RWPE2 (cell line): ENCODE data around the gene PPIG.

ENCODE experiments used
- ATAC-seq: fragments of 200-7000 bp; cut with Tn5 transposase; 3 replicates; pipeline ENCODE4 v1.9.1; 2021; ENCODE audit warnings: low read depth
- DNase-seq: peaks from one replicate; pipeline ENCODE4 v3.0.0-alpha.2; 2020; ENCODE audit warnings: low spot score
- H3K27ac ChIP-seq: fragments of 450-650 bp; 2 replicates; pipeline ENCODE4 v1.5.1; 2017; ENCODE audit warnings: mild to moderate bottlenecking; ENCODE audit not compliant: poor library complexity, severe bottlenecking
- H3K27me3 ChIP-seq: fragments of 250-450 bp; sonication (Bioruptor Pico); 2 replicates; pipeline ENCODE4 v1.5.1; 2021; ENCODE audit warnings: mild to moderate bottlenecking, moderate library complexity; ENCODE audit not compliant: insufficient read depth, poor library complexity, severe bottlenecking
- H3K36me3 ChIP-seq: fragments of 250-450 bp; sonication (Bioruptor Pico); 2 replicates; pipeline ENCODE4 v1.5.1; 2020; ENCODE audit warnings: low read depth, mild to moderate bottlenecking, moderate library complexity
- H3K4me1 ChIP-seq: fragments of 250-450 bp; sonication (Bioruptor Pico); 2 replicates; pipeline ENCODE4 v1.5.1; 2021; ENCODE audit warnings: mild to moderate bottlenecking, moderate library complexity; ENCODE audit not compliant: insufficient read depth, poor library complexity, severe bottlenecking
- H3K4me3 ChIP-seq: fragments of 250-450 bp; sonication (Bioruptor Pico); 2 replicates; pipeline ENCODE4 v1.5.1; 2021; ENCODE audit warnings: mild to moderate bottlenecking, moderate library complexity; ENCODE audit not compliant: severe bottlenecking
- H3K9me3 ChIP-seq: fragments of 250-450 bp; sonication (Bioruptor Pico); 2 replicates; pipeline ENCODE4 v1.5.1; 2021; ENCODE audit warnings: mild to moderate bottlenecking, moderate library complexity; ENCODE audit not compliant: severe bottlenecking
- TF ChIP-seq, protein P1 (sequence below): fragments of 450-650 bp; IDR thresholded peaks from one replicate; pipeline ENCODE4 v1.5.1; 2017; ENCODE audit warnings: mild to moderate bottlenecking, moderate library complexity; ENCODE audit not compliant: poor library complexity, severe bottlenecking

PPIG gene

GRCh38 chr2:169673921-169674320 is 89.8 kb downstream of the PPIG start:
- no peak overlapping the region for H3K27ac ChIP-seq
- H3K9me3 ChIP-seq = no peaks in the 10 kb centered on the region
- no peaks in the 10 kb centered on the region for H3K4me1 ChIP-seq
- no peaks in the 10 kb centered on the region for H3K27me3 ChIP-seq
- TF ChIP-seq, protein P1, sequence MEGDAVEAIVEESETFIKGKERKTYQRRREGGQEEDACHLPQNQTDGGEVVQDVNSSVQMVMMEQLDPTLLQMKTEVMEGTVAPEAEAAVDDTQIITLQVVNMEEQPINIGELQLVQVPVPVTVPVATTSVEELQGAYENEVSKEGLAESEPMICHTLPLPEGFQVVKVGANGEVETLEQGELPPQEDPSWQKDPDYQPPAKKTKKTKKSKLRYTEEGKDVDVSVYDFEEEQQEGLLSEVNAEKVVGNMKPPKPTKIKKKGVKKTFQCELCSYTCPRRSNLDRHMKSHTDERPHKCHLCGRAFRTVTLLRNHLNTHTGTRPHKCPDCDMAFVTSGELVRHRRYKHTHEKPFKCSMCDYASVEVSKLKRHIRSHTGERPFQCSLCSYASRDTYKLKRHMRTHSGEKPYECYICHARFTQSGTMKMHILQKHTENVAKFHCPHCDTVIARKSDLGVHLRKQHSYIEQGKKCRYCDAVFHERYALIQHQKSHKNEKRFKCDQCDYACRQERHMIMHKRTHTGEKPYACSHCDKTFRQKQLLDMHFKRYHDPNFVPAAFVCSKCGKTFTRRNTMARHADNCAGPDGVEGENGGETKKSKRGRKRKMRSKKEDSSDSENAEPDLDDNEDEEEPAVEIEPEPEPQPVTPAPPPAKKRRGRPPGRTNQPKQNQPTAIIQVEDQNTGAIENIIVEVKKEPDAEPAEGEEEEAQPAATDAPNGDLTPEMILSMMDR = no peak
- no peaks in the 10 kb centered on the region for H3K36me3 ChIP-seq
- H3K4me3 ChIP-seq = no peak overlapping the region
- DNase-seq (no peak), ATAC-seq (no peak)

GRCh38 chr2:169676357-169676756 is 92.2 kb downstream of the PPIG start:
- DNase-seq (no peak), ATAC-seq (no peak)
- TF ChIP-seq, protein P1 = peak; percentile 32
- no peaks in the 10 kb centered on the region for H3K4me1 ChIP-seq
- no peak overlapping the region for H3K27ac ChIP-seq
- H3K27me3 ChIP-seq = no peaks in the 10 kb centered on the region
- no peak overlapping the region for H3K4me3 ChIP-seq
- H3K36me3 ChIP-seq = no peaks in the 10 kb centered on the region
- H3K9me3 ChIP-seq = no peaks in the 10 kb centered on the region

DNA sequence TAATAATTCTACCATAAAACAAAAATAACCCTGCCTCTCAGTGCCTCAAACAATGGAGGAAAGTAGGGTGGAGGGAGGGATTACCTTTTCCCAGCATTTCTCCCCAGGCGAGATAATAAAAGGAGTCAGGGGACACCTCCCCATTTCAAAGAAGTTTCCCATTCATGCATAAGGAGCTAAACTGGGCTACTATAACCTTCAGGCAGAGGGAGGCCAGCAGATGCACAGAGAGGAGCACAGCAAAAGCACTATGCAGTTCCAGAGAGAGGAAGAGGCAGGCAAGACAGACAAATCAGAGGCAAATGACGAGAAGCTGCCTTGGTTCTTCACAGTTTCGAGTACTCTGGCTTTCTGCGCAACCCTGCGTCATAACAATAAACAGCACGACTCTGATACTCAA is 92.7 kb downstream of the PPIG start:
- ATAC-seq (no peak), DNase-seq (no peak)
- Histone ChIP-seq H3K4me1 (no peaks in the 10 kb centered on the region), H3K27ac (no peak overlapping the region), H3K9me3 (no peaks in the 10 kb centered on the region), H3K4me3 (no peak overlapping the region), H3K27me3 (no peaks in the 10 kb centered on the region), H3K36me3 (no peaks in the 10 kb centered on the region)
- TF ChIP-seq, protein P1 = no peak

GRCh38 chr2:169683054-169683424 is 98.9 kb downstream of the PPIG start:
- ATAC-seq (peak; percentile 29; the same call in 1 of the 3 replicates), DNase-seq (no peak)
- Histone ChIP-seq H3K36me3 (no peaks in the 10 kb centered on the region), H3K4me3 (no peak overlapping the region), H3K27me3 (no peaks in the 10 kb centered on the region), H3K27ac (no peak overlapping the region), H3K4me1 (no peaks in the 10 kb centered on the region), H3K9me3 (no peaks in the 10 kb centered on the region)
- TF ChIP-seq, protein P1 = no peak

DNA sequence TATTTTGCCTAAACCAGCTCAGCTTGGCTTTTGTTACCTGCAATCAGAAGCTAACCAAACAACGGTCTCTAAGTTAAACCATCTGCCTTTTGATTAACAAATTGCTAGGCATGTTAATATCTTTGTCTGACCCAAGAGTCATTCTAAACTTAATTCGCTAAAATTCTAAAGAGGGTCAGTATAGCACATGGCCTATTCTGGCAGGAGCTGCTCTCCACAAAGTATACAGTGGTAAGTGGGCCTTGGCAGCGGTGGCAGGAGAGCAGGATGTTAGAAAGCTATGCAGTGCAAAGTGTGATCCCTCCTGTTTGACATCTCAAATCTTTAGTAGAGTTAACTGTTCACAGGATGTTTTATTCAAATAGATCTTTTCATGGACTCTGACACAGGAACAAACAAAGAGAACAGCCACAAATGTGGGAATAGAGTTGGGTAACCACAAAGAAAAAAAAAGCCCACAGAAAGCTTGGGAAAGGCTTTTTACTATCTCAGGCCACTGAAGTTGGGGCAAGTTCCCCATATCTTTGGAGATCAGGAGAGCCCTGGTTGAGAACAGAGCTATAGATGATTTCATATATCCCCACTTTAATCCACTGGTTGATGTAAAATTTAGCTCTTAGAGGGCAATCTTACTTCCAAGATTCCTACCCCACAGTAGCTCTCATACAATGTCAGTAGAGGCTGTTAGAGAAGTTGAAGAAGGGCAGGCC is 99.4 kb downstream of the PPIG start:
- no peak for ATAC-seq
- Histone ChIP-seq H3K36me3 (no peaks in the 10 kb centered on the region), H3K27ac (no peak overlapping the region), H3K9me3 (no peaks in the 10 kb centered on the region), H3K4me3 (no peak overlapping the region), H3K4me1 (no peaks in the 10 kb centered on the region), H3K27me3 (no peaks in the 10 kb centered on the region)
- TF ChIP-seq, protein P1 = no peak
- no peak for DNase-seq
